Measurements from ENCODE around the gene WDR53.
"Not testable (repeated sequence)": the region's sequence is repeated elsewhere in the genome, so short reads cannot be mapped to it uniquely, and the experiment has no call there.

The WDR53 gene

DNA sequence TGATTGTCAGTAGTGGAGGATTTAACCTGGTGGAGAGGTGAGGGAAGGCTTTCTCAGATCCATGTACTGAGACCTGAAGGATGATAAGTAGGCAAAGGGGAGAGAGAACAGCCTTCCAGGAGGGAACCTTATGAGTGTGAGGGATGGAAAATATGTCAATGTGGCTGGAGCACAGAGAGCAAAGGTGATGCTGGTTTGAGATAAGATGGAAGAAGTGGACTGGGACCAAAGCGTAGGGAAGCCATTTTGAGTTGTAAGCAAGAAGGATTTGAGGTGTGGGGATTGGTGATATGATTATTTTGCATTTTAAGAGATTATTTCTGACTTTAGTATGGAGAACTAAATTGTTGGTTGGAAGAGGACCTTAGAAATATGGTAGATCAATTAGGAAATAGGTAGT, 4.0 kb upstream of the WDR53 start:
- Histone ChIP-seq H3K9ac (ENCODE audit: insufficient read length) (no peak overlapping the region), H3K27ac (no peak overlapping the region), H3K36me3 (ENCODE audit: insufficient read depth, low read length) (peaks cover under 1% of the 10 kb centered on the region; the same call in 1 of the 2 replicates), H3K9me3 (ENCODE audit: low read depth, low read length) (no peaks in the 10 kb centered on the region), H3K4me3 (no peak overlapping the region)
- no peak for TF ChIP-seq POLR2AphosphoS5 (IDR thresholded peaks at IDR 0.05; ENCODE audit: borderline replicate concordance, low read depth, low read length)
- no peak for TF ChIP-seq FOXP2 (optimal IDR thresholded peaks at IDR 0.05; ENCODE audit: control extremely low read depth, extremely low read length, insufficient read depth)
- TF ChIP-seq EZH2 (IDR thresholded peaks at IDR 0.05), result no peak
- DNase-seq (ENCODE audit: low read depth, low spot score), result no peak

DNA sequence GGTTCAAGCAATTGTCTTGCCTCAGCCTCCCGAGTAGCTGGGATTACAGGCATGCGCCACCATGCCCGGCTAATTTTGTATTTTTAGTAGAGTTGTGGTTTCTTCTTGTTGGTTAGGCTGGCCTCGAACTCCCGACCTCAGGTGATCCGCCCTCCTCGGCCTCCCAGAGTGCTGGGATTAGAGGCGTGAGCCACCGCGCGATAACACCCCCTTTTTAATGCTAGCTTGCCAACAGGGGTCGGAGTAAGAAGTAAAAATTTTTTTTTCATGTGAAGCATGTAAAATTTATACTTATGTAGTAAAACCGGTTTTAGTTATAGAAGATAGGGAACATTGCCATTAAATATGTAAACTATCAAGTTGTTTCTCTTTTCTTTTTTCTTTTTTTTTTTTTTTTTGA, 2.0 kb upstream of the WDR53 start:
- H3K9me3 ChIP-seq (ENCODE audit: low read depth, low read length); H3K36me3 ChIP-seq (ENCODE audit: insufficient read depth, low read length); H3K27ac ChIP-seq; H3K9ac ChIP-seq (ENCODE audit: insufficient read length); DNase-seq (ENCODE audit: low read depth, low spot score): not testable (repeated sequence)
- peak overlapping the region; percentile 94; the same call in 1 of the 2 replicates for H3K4me3 ChIP-seq

DNA sequence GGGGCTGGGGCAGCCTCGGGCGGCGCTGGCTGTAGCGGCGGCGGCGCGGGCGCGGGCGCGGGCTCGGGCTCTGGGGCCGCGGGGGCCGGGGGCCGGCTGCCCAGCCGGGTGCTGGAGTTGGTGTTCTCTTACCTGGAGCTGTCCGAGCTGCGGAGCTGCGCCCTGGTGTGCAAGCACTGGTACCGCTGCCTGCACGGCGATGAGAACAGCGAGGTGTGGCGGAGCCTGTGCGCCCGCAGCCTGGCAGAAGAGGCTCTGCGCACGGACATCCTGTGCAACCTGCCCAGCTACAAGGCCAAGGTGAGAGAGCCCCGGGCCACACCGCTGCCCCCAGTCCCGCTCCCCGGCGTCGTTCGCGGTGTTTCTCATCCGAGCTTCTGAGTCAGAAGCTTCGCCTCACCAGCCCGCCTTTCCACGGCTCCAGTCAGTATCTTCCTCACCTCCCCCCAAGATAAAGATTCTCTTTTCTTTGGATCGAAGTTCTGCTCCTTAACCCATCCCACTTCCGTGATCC, 706 bp upstream of the WDR53 start:
- no peak for DNase-seq (ENCODE audit: low read depth, low spot score)
- no peaks in the 10 kb centered on the region for H3K9me3 ChIP-seq (ENCODE audit: low read depth, low read length)
- H3K36me3 ChIP-seq (ENCODE audit: insufficient read depth, low read length), result no peaks in the 10 kb centered on the region; the same call in 1 of the 2 replicates
- H3K27ac ChIP-seq, result no peak overlapping the region
- TF ChIP-seq POLR2AphosphoS5 (IDR thresholded peaks at IDR 0.05; ENCODE audit: borderline replicate concordance, low read depth, low read length) (no peak), EZH2 (IDR thresholded peaks at IDR 0.05) (no peak), FOXP2 (optimal IDR thresholded peaks at IDR 0.05; ENCODE audit: control extremely low read depth, extremely low read length, insufficient read depth) (no peak)
- peak overlapping the region; percentile 94 for H3K4me3 ChIP-seq
- H3K9ac ChIP-seq (ENCODE audit: insufficient read length), result peak overlapping the region; percentile 94

DNA sequence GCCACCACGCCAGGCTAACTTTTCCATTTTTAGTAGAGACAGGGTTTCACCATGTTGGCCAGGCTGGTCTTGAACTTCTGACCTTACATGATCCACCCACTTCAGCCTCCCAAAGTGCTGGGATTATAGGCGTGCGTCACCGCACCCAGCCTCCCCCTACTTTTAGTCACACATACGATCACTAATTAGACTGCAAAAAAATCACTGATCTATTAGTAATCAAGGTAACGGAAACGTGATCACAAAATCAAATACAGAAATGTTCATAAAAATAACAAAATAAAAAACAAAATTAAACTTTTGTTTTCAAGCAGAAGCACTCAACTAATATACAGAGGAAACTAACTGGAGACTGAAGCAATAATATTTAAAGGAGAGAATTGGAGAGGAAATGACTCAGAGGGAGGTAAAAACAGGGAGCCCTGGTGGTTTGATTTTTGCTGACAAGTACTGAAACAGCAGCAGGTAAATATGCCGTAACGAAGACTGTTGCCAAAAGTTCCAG, 4.6 kb downstream of the WDR53 start:
- peaks cover 9% of the 10 kb centered on the region for H3K36me3 ChIP-seq (ENCODE audit: insufficient read depth, low read length)
- H3K4me3 ChIP-seq, result no peak overlapping the region
- TF ChIP-seq FOXP2 (optimal IDR thresholded peaks at IDR 0.05; ENCODE audit: control extremely low read depth, extremely low read length, insufficient read depth) (no peak), EZH2 (IDR thresholded peaks at IDR 0.05) (no peak)
- H3K27ac ChIP-seq, result peak overlapping the region; percentile 32; the same call in 1 of the 2 replicates
- no peaks in the 10 kb centered on the region for H3K9me3 ChIP-seq (ENCODE audit: low read depth, low read length)
- H3K9ac ChIP-seq (ENCODE audit: insufficient read length), result no peak overlapping the region
- DNase-seq (ENCODE audit: low read depth, low spot score), result no peak

DNA sequence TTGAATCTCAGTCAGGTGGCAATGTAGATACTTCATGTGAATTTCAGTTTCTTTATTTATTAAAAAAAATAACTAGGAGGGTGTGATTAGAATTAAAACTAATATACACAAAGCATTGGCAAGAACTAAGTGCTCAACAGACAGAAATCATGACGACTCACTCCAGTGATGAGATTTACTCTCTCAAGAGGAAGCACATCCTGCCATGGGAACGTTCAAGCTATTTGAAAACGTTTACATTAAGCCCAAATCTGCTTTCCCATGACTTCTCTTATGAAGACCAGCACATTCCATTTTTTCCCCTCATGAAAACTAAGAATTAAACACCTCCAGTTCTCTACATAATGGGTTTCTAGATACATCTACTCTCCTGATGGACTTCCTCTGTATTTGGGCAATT, 8.5 kb downstream of the WDR53 start:
- Histone ChIP-seq H3K27ac (no peak overlapping the region), H3K9me3 (ENCODE audit: low read depth, low read length) (no peaks in the 10 kb centered on the region), H3K4me3 (no peak overlapping the region), H3K36me3 (ENCODE audit: insufficient read depth, low read length) (peaks cover 9% of the 10 kb centered on the region), H3K9ac (ENCODE audit: insufficient read length) (no peak overlapping the region)
- DNase-seq (ENCODE audit: low read depth, low spot score), result no peak
- TF ChIP-seq EZH2 (IDR thresholded peaks at IDR 0.05), result no peak
- no peak for TF ChIP-seq POLR2AphosphoS5 (IDR thresholded peaks at IDR 0.05; ENCODE audit: borderline replicate concordance, low read depth, low read length)
- no peak for TF ChIP-seq FOXP2 (optimal IDR thresholded peaks at IDR 0.05; ENCODE audit: control extremely low read depth, extremely low read length, insufficient read depth)

DNA sequence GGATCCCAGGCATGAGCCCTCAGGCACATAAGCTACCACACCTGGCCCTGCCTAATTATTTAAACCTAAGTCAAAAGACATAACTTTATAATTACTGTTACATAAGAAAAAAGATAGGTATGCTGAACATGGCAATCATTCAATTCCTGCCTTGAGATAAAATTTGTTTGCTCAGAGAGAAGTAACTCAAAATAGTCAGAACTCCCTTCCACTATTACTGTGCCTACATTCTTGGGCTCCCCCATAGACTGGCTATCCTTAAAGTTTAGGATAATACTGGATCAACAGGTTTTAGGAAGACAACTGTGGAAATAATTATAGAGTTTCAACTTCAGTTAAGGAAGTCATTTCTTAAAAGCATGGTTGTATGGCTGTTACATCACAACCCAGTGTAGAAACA, 9.9 kb downstream of the WDR53 start:
- Histone ChIP-seq H3K9me3 (ENCODE audit: low read depth, low read length) (no peaks in the 10 kb centered on the region), H3K27ac (no peak overlapping the region), H3K4me3 (no peak overlapping the region), H3K36me3 (ENCODE audit: insufficient read depth, low read length) (peaks cover 9% of the 10 kb centered on the region), H3K9ac (ENCODE audit: insufficient read length) (no peak overlapping the region)
- TF ChIP-seq POLR2AphosphoS5 (IDR thresholded peaks at IDR 0.05; ENCODE audit: borderline replicate concordance, low read depth, low read length) (no peak), FOXP2 (optimal IDR thresholded peaks at IDR 0.05; ENCODE audit: control extremely low read depth, extremely low read length, insufficient read depth) (no peak), EZH2 (IDR thresholded peaks at IDR 0.05) (no peak)
- DNase-seq (ENCODE audit: low read depth, low spot score), result no peak

DNA sequence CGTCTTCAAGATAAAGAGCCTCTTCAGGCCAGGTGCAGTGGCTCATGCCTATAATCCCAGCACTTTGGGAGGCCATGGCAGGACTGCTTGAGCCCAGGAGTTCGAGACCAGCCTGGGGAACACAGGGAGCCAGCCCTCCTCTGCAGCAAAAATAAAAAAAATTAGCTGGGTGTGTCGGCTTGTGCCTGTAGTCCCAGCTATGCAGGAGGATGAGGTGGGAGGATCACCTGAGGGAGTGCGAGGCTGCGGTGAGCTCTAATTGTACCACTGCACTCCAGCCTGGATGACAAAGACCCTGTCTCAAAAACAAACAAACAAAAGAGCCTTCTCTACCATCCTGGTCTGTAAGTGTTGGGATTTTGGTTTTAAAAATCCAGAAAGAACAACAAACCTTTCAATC, 11.1 kb downstream of the WDR53 start:
- H3K9me3 ChIP-seq (ENCODE audit: low read depth, low read length), result no peaks in the 10 kb centered on the region
- no peak for TF ChIP-seq FOXP2 (optimal IDR thresholded peaks at IDR 0.05; ENCODE audit: control extremely low read depth, extremely low read length, insufficient read depth)
- no peak for TF ChIP-seq POLR2AphosphoS5 (IDR thresholded peaks at IDR 0.05; ENCODE audit: borderline replicate concordance, low read depth, low read length)
- TF ChIP-seq EZH2 (IDR thresholded peaks at IDR 0.05), result no peak
- no peak for DNase-seq (ENCODE audit: low read depth, low spot score)
- H3K4me3 ChIP-seq, result no peak overlapping the region
- H3K36me3 ChIP-seq (ENCODE audit: insufficient read depth, low read length), result peaks cover 9% of the 10 kb centered on the region
- no peak overlapping the region for H3K27ac ChIP-seq
- H3K9ac ChIP-seq (ENCODE audit: insufficient read length), result no peak overlapping the region

DNA sequence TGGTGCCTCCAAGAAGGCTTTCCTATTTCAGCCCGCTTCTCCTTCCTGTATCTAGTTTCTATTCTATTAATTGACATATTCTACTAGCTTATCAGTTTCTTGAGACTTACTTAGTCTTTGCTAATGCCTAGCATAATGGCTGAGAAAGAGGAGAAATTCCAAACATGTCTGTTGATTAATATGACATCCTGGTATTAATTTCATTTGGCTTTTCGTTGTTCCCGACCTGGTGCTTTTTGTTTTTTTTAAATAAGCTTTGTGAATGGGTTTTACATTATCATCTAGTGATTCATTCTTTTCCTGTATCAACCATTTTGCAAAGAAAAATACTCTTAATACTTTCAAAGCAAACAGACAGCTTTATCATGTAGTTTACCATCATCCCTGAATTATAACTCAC, 13.1 kb downstream of the WDR53 start:
- DNase-seq (ENCODE audit: low read depth, low spot score), result no peak

DNA sequence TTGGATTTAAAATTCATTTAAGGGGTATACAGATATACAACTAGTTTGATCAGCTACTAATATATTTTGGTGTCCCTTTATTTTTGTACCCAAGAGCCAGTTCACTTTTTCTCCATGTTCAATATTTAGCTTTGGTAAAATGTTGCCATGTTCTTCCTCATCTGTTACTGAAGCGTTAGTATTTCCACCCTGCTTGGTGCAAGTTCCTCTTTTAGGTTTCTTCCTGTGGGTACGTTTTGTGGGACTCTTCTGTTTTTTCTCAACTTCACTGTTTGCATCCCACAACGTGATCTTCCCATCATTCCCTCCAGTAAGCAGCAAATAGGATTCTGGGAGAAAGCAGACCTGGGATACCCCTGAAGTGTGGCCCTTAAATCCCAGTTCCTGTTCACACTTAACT, 14.1 kb downstream of the WDR53 start:
- H3K27ac ChIP-seq, result no peak overlapping the region
- DNase-seq (ENCODE audit: low read depth, low spot score), result no peak
- H3K9ac ChIP-seq (ENCODE audit: insufficient read length), result no peak overlapping the region
- H3K9me3 ChIP-seq (ENCODE audit: low read depth, low read length), result peaks cover 6% of the 10 kb centered on the region; the same call in 1 of the 2 replicates
- TF ChIP-seq FOXP2 (optimal IDR thresholded peaks at IDR 0.05; ENCODE audit: control extremely low read depth, extremely low read length, insufficient read depth) (no peak), POLR2AphosphoS5 (IDR thresholded peaks at IDR 0.05; ENCODE audit: borderline replicate concordance, low read depth, low read length) (no peak), EZH2 (IDR thresholded peaks at IDR 0.05) (no peak)
- H3K4me3 ChIP-seq, result no peak overlapping the region
- no peaks in the 10 kb centered on the region for H3K36me3 ChIP-seq (ENCODE audit: insufficient read depth, low read length)

More for the DNA sequence above, 13.1 kb downstream of the WDR53 start:
- no peak overlapping the region for H3K4me3 ChIP-seq
- TF ChIP-seq EZH2 (IDR thresholded peaks at IDR 0.05) (no peak), POLR2AphosphoS5 (IDR thresholded peaks at IDR 0.05; ENCODE audit: borderline replicate concordance, low read depth, low read length) (no peak), FOXP2 (optimal IDR thresholded peaks at IDR 0.05; ENCODE audit: control extremely low read depth, extremely low read length, insufficient read depth) (no peak)
- H3K9ac ChIP-seq (ENCODE audit: insufficient read length), result peak overlapping the region; percentile 18
- H3K9me3 ChIP-seq (ENCODE audit: low read depth, low read length), result peaks cover 4% of the 10 kb centered on the region; the same call in 1 of the 2 replicates
- no peaks in the 10 kb centered on the region for H3K36me3 ChIP-seq (ENCODE audit: insufficient read depth, low read length)
- no peak overlapping the region for H3K27ac ChIP-seq

Data from SK-N-MC (cell line).